Panc1 (cell line): ENCODE data around the gene TRPM6. TPM values are rescaled to one million over a fixed set of nuclear protein-coding genes. Genes with fewer than 3 reads are reported as not detected.

Source experiments
- ATAC-seq: fragments of 200-7000 bp; cut with Tn5 transposase; 2 replicates; pipeline ENCODE4 v1.9.1; 2020; ENCODE audit warnings: mild to moderate bottlenecking, moderate library complexity
- BruUV-seq: library from RNA; stranded (reverse); fragments of 400-500 nt; replicated peaks from 2 replicates; lab custom pipeline; 2021; lab: Mats Ljungman, UMichigan
- CTCF ChIA-PET: fragments of 300-600 bp; sonication (Branson Sonifier 250); formaldehyde crosslinking; loops from one replicate; lab custom pipeline; 2022; ENCODE audit warnings: antibody characterized with exemption; lab: Charles Lee
- POLR2A ChIA-PET: fragments of 300-600 bp; sonication (Branson Sonifier 250); formaldehyde crosslinking; loops from one replicate; lab custom pipeline; 2022; ENCODE audit warnings: antibody characterized with exemption; lab: Charles Lee
- DNase-seq: peaks from one replicate; pipeline ENCODE4 v3.0.0-alpha.2; 2010; ENCODE audit warnings: low read depth, low spot score
- H3K27ac ChIP-seq: 2 replicates; pipeline ENCODE4 v1.5.1; 2011; ENCODE audit warnings: mild to moderate bottlenecking, low read length, inconsistent platforms
- H3K27me3 ChIP-seq: fragments of 200-500 bp; sonication (Bioruptor generic); 2 replicates; pipeline ENCODE4 v1.6.0; 2014; ENCODE audit warnings: low read length, inconsistent platforms; ENCODE audit not compliant: control insufficient read depth, insufficient read depth
- H3K36me3 ChIP-seq: fragments of 200-500 bp; sonication (Bioruptor generic); 2 replicates; pipeline ENCODE4 v1.5.1; 2014; ENCODE audit warnings: inconsistent platforms, mild to moderate bottlenecking, low read length, moderate library complexity; ENCODE audit not compliant: control insufficient read depth, insufficient read depth
- H3K4me1 ChIP-seq: 2 replicates; pipeline ENCODE4 v1.5.1; 2011; ENCODE audit warnings: inconsistent platforms, mild to moderate bottlenecking, low read length, moderate library complexity; ENCODE audit not compliant: control insufficient read depth, insufficient read depth
- H3K4me3 ChIP-seq, 2 experiments: 2 replicates each; pipeline ENCODE4 v1.5.1; 2011 to 2012; ENCODE audit warnings: low read depth in 2 of 2, low read length in 2 of 2, mild to moderate bottlenecking in 2 of 2, inconsistent platforms in 1 of 2, moderate library complexity in 1 of 2
- H3K9me3 ChIP-seq: fragments of 200-500 bp; sonication (Bioruptor generic); 2 replicates; pipeline ENCODE4 v1.5.1; 2014; ENCODE audit warnings: low read depth, mild to moderate bottlenecking, inconsistent platforms, low read length, moderate library complexity; ENCODE audit not compliant: control insufficient read depth, insufficient read depth
- CTCF ChIP-seq: fragments of 450-650 bp; IDR thresholded peaks from 2 replicates; pipeline ENCODE4 v1.5.1; 2017; ENCODE audit warnings: mild to moderate bottlenecking
- POLR2AphosphoS5 ChIP-seq: IDR thresholded peaks from 2 replicates; pipeline ENCODE4 v1.6.1; 2012; ENCODE audit warnings: mild to moderate bottlenecking, low read depth, low read length, moderate library complexity
- REST ChIP-seq, 2 experiments: IDR thresholded peaks; 2 replicates each; pipeline ENCODE4 v1.6.1; 2011 to 2012; ENCODE audit warnings: low read depth in 2 of 2, control low read depth in 1 of 2, low read length in 1 of 2, mild to moderate bottlenecking in 1 of 2, moderate library complexity in 1 of 2; ENCODE audit not compliant: insufficient read depth in 1 of 2
- SIN3A ChIP-seq: IDR thresholded peaks from 2 replicates; pipeline ENCODE4 v1.6.1; 2012; ENCODE audit warnings: low read depth, mild to moderate bottlenecking, low read length, moderate library complexity, borderline replicate concordance; ENCODE audit not compliant: insufficient read depth
- TCF7L2 ChIP-seq: IDR thresholded peaks from 2 replicates; pipeline ENCODE4 v1.6.1; 2011; ENCODE audit warnings: mild to moderate bottlenecking, low read depth, low read length, inconsistent platforms
- in situ Hi-C: cut with HindIII; loops from 2 replicates; pipeline ENCODE4 v1.10.0; 2016; ENCODE audit warnings: low sequenced_read_pairs, low pct_unique_long_range_greater_than_20kb
- intact Hi-C: fragments of 100-400 bp; cut with micrococcal nuclease; formaldehyde crosslinking; loops from one replicate; pipeline ENCODE4 v1.10.0; 2022; ENCODE audit not compliant: unreplicated experiment
- total RNA-seq: library from RNA; stranded (reverse); gene quantifications from one replicate; pipeline ENCODE4 v1.2.1, GENCODE V29; 2021; ENCODE audit not compliant: unreplicated experiment

The TRPM6 gene
- total RNA-seq, 1 experiment from 2014 or later, result 0.05 TPM

- ChIA-PET CTCF (no interaction called here), POLR2A (no interaction called here)
- Histone ChIP-seq H3K36me3 (no peaks in the 10 kb centered on the region), H3K9me3 (no peaks in the 10 kb centered on the region), H3K4me3 (no peak overlapping the region), H3K27me3 (no peaks in the 10 kb centered on the region; the same call in 1 of the 2 replicates), H3K4me1 (no peaks in the 10 kb centered on the region), H3K27ac (no peak overlapping the region)
- ATAC-seq, result no peak
- in situ Hi-C loops (no loop called here), intact Hi-C loops (loop anchor here (5.0 kb wide), 2 partner anchors 165 to 1060 kb away; no protein-coding TSS in a partner anchor)
- no peak for DNase-seq
- TF ChIP-seq TCF7L2 (no peak), CTCF (no peak), SIN3A (no peak), POLR2AphosphoS5 (no peak), REST (IDR thresholded peaks at IDR 0.05; ENCODE audit: insufficient read depth in 1 of 2, low read depth in 2 of 2, low read length in 1 of 2) (no peak)
- BruUV-seq, result no TSS peak
Observed at GRCh38 chr9:74742191-74742790, 145.4 kb downstream of the TRPM6 start.

GRCh38 chr9:74736646-74737045 is 151.1 kb downstream of the TRPM6 start:
- intact Hi-C loops, result no loop called here
- POLR2A ChIA-PET, result no interaction called here
- ATAC-seq (no peak), DNase-seq (no peak)
- H3K27ac ChIP-seq, result no peak overlapping the region
- H3K4me3 ChIP-seq, result no peak overlapping the region
- TF ChIP-seq SIN3A (no peak), POLR2AphosphoS5 (no peak), CTCF (no peak), REST (IDR thresholded peaks at IDR 0.05; ENCODE audit: insufficient read depth in 1 of 2, low read depth in 2 of 2, low read length in 1 of 2) (no peak)
- CTCF ChIA-PET, result no interaction called here
- no peaks in the 10 kb centered on the region for H3K27me3 ChIP-seq
- no TSS peak for BruUV-seq
- no peaks in the 10 kb centered on the region for H3K4me1 ChIP-seq
- no peaks in the 10 kb centered on the region for H3K36me3 ChIP-seq
- in situ Hi-C loops, result no loop called here
- H3K9me3 ChIP-seq, result no peaks in the 10 kb centered on the region
